Keratinocyte (primary cell): ENCODE results near the gene SMIM27. TPM values are rescaled to one million over a fixed set of nuclear protein-coding genes. Genes with fewer than 3 reads are reported as not detected.

Source experiments
- DNase-seq: peaks from one replicate; pipeline ENCODE4 v3.0.0-alpha.2; 2011; ENCODE audit warnings: low read depth, missing footprints, low spot score
- FAIRE-seq: peaks from 2 replicates; lab custom pipeline; 2011; peaks lifted over from hg19 to GRCh38; lab: Jason Lieb, UNC
- H2AFZ ChIP-seq: 2 replicates; pipeline ENCODE4 v1.6.0; 2012; ENCODE audit warnings: low read length, control low read depth, inconsistent platforms; ENCODE audit not compliant: control insufficient read depth
- H3K27ac ChIP-seq: 2 replicates; pipeline ENCODE4 v1.5.1; 2011; ENCODE audit warnings: low read length; ENCODE audit not compliant: control insufficient read depth, insufficient read depth
- H3K27me3 ChIP-seq: 3 replicates; pipeline ENCODE4 v1.6.0; 2011; ENCODE audit warnings: low read length; ENCODE audit not compliant: control insufficient read depth, insufficient read depth; ENCODE audit errors: extremely low read depth
- H3K36me3 ChIP-seq, 2 experiments: 2 replicates in 1 of 2; 3 replicates in 1 of 2; pipeline ENCODE4 v1.5.1; 2011; ENCODE audit warnings: low read length in 2 of 2, mild to moderate bottlenecking in 1 of 2; ENCODE audit not compliant: control insufficient read depth in 2 of 2, insufficient read depth in 2 of 2; ENCODE audit errors: extremely low read depth in 1 of 2
- H3K4me1 ChIP-seq: 3 replicates; pipeline ENCODE4 v1.5.1; 2011; ENCODE audit warnings: low read length; ENCODE audit not compliant: control insufficient read depth, insufficient read depth; ENCODE audit errors: extremely low read depth
- H3K4me2 ChIP-seq: 3 replicates; pipeline ENCODE4 v1.6.0; 2011; ENCODE audit warnings: low read depth, low read length; ENCODE audit not compliant: control insufficient read depth, insufficient read depth; ENCODE audit errors: extremely low read depth
- H3K4me3 ChIP-seq, 3 experiments: fragments of 200-600 bp in 1 of 3; sonication (generic) in 1 of 3; 2 replicates in 2 of 3; 3 replicates in 1 of 3; pipeline ENCODE4 v1.5.1; 2011 to 2016; ENCODE audit warnings: low read length in 3 of 3, mild to moderate bottlenecking in 3 of 3, control low read depth in 2 of 3, inconsistent platforms in 1 of 3, low read depth in 1 of 3, mixed read lengths in 1 of 3, mixed run types in 1 of 3, moderate library complexity in 1 of 3; ENCODE audit not compliant: control insufficient read depth in 2 of 3, insufficient read depth in 2 of 3; ENCODE audit errors: extremely low read depth in 1 of 3
- H3K79me2 ChIP-seq: 2 replicates; pipeline ENCODE4 v1.6.0; 2012; ENCODE audit warnings: low read length; ENCODE audit not compliant: control insufficient read depth, insufficient read depth
- H3K9ac ChIP-seq: 3 replicates; pipeline ENCODE4 v1.6.0; 2011; ENCODE audit warnings: low read length; ENCODE audit not compliant: control insufficient read depth, insufficient read depth; ENCODE audit errors: extremely low read depth
- H3K9me1 ChIP-seq: 3 replicates; pipeline ENCODE4 v1.6.0; 2011; ENCODE audit warnings: low read length; ENCODE audit not compliant: control insufficient read depth, insufficient read depth; ENCODE audit errors: extremely low read depth
- H3K9me3 ChIP-seq: 2 replicates; pipeline ENCODE4 v1.5.1; 2012; ENCODE audit warnings: low read depth, low read length; ENCODE audit not compliant: control insufficient read depth
- H4K20me1 ChIP-seq: 3 replicates; pipeline ENCODE4 v1.6.0; 2011; ENCODE audit warnings: low read length; ENCODE audit not compliant: control insufficient read depth, insufficient read depth; ENCODE audit errors: extremely low read depth
- CTCF ChIP-seq, 3 experiments: IDR thresholded peaks in 1 of 3; conservative IDR thresholded peaks in 1 of 3; optimal IDR thresholded peaks in 1 of 3; 2 replicates in 2 of 3; 3 replicates in 1 of 3; pipeline versions ENCODE3 to v1.5.1; 2011; ENCODE audit warnings: low read length in 3 of 3, mild to moderate bottlenecking in 3 of 3, moderate library complexity in 2 of 3, control low read depth in 1 of 3, inconsistent platforms in 1 of 3; ENCODE audit not compliant: insufficient read depth in 2 of 3; ENCODE audit errors: extremely low read depth in 1 of 3
- EZH2 ChIP-seq: IDR thresholded peaks from one replicate; pipeline ENCODE4 v1.6.1; 2012; ENCODE audit warnings: inconsistent platforms, mild to moderate bottlenecking, low read length, moderate library complexity
- dilution Hi-C: fragments of 300-500 bp; cut with MboI; formaldehyde crosslinking; loops from one replicate; pipeline ENCODE4 v1.7.0; 2020; ENCODE audit warnings: low sequenced_read_pairs; ENCODE audit not compliant: extremely low pct_ligation_motif_present
- polyA plus RNA-seq, 5 experiments: library from polyadenylated mRNA; depleted of rRNA in 3 of 5; stranded (reverse) in 3 of 5; stranded (forward) in 1 of 5; unstranded in 1 of 5; fragments of >200 nt; gene quantifications; 1 replicate in 1 of 5; 2 replicates in 3 of 5; 3 replicates in 1 of 5; pipeline versions ENCODE4 v1.2.1 to v1.2.3, GENCODE V29; 2011 to 2012; ENCODE audit warnings: missing spikeins in 2 of 5, low read depth in 1 of 5, low replicate concordance in 1 of 5

Gene SMIM27
- polyA plus RNA-seq, 1 donor (not counting 4 experiments of a cell fraction or from before 2014, with no cell fraction given), result 13.0 TPM

- H3K4me1 ChIP-seq, result no peaks in the 10 kb centered on the region
- peaks cover 3% of the 10 kb centered on the region for H3K27me3 ChIP-seq
- H3K4me3 ChIP-seq, result no peak overlapping the region
- H3K9me3 ChIP-seq, result no peaks in the 10 kb centered on the region
- TF ChIP-seq EZH2, result no peak
- TF ChIP-seq CTCF (optimal IDR thresholded peaks at IDR 0.05 in 1 of 3, IDR thresholded peaks at IDR 0.05 in 1 of 3, conservative IDR thresholded peaks at IDR 0.05 in 1 of 3; ENCODE audit: extremely low read depth in 1 of 3, insufficient read depth in 2 of 3, low read length in 3 of 3), result no peak
- H3K9ac ChIP-seq, result no peak overlapping the region
- dilution Hi-C loops, result no loop called here
- DNase-seq (no peak), FAIRE-seq (no peak)
- H3K79me2 ChIP-seq, result no peaks in the 10 kb centered on the region
- no peak overlapping the region for H2AFZ ChIP-seq
- H4K20me1 ChIP-seq, result no peaks in the 10 kb centered on the region
- no peaks in the 10 kb centered on the region for H3K9me1 ChIP-seq
- no peak overlapping the region for H3K27ac ChIP-seq
- H3K4me2 ChIP-seq, result no peak overlapping the region
- H3K36me3 ChIP-seq, result no peaks in the 10 kb centered on the region
Observed at GRCh38 chr9:32578976-32579375, 26.8 kb downstream of the SMIM27 start.

- Histone ChIP-seq H4K20me1 (no peaks in the 10 kb centered on the region), H3K79me2 (no peaks in the 10 kb centered on the region), H3K9ac (no peak overlapping the region), H3K27me3 (peaks cover 3% of the 10 kb centered on the region), H3K9me3 (no peaks in the 10 kb centered on the region), H3K27ac (no peak overlapping the region), H3K36me3 (no peaks in the 10 kb centered on the region), H3K4me2 (no peak overlapping the region), H3K4me3 (no peak overlapping the region), H3K9me1 (no peaks in the 10 kb centered on the region), H2AFZ (no peak overlapping the region), H3K4me1 (no peaks in the 10 kb centered on the region)
- peak; percentile 86 for FAIRE-seq
- no peak for TF ChIP-seq EZH2
- peak; percentile 84 to 86 (median 85) for TF ChIP-seq CTCF (optimal IDR thresholded peaks at IDR 0.05 in 1 of 3, IDR thresholded peaks at IDR 0.05 in 1 of 3, conservative IDR thresholded peaks at IDR 0.05 in 1 of 3; ENCODE audit: extremely low read depth in 1 of 3, insufficient read depth in 2 of 3, low read length in 3 of 3)
- dilution Hi-C loops, result no loop called here
- DNase-seq, result peak; percentile 42
Observed at GRCh38 chr9:32579706-32580331, 27.7 kb downstream of the SMIM27 start.
